DOHH2 (cell line): ENCODE measurements around the gene CRELD1.

Source experiments
- CTCF ChIP-seq: fragments of 200-600 bp; sonication (generic); IDR thresholded peaks from one replicate; pipeline ENCODE4 v1.5.1; 2014; ENCODE audit warnings: antibody characterized with exemption, mild to moderate bottlenecking, low read depth, low read length; ENCODE audit not compliant: poor library complexity, severe bottlenecking
- EZH2phosphoT487 ChIP-seq: fragments of 200-600 bp; sonication (generic); IDR thresholded peaks from 2 replicates; pipeline ENCODE4 v1.6.1; 2017; ENCODE audit warnings: borderline replicate concordance, mild to moderate bottlenecking, antibody characterized with exemption, low read length, moderate library complexity, mixed read lengths

DNA sequence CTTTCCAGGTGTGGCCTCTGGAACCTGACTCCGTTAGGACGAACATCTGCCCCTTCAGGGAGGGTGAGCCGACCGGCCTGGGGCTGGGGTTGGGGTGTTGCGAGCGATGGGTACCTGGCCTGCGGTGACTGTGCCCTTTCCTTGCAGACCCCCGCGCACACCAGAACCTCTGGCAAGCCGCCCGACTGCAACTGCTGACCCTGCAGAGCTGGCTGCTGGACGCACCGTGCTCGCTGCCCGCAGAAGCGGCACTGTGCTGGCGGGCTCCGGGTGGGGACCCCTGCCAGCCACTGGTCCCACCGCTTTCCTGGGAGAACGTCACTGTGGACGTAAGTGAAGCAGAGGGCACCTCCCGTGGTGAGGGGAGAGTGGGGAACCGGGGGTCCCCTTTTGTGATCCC, 5.5 kb upstream of the CRELD1 start:
- no peak for TF ChIP-seq EZH2phosphoT487
- TF ChIP-seq CTCF = no peak
